GM19239 (cell line): Measurements from ENCODE around the gene ARMS2.

Experiments
- DNase-seq: peaks from one replicate; pipeline ENCODE4 v3.0.0; 2011; ENCODE audit warnings: low spot score; ENCODE audit not compliant: insufficient read length
- FAIRE-seq: peaks from 2 replicates; lab custom pipeline; 2011; peaks lifted over from hg19 to GRCh38; lab: Jason Lieb, UNC

ARMS2 gene

GRCh38 chr10:122468926-122469781 lies 14.7 kb downstream of the ARMS2 start:
- DNase-seq (no peak), FAIRE-seq (no peak)

- FAIRE-seq, result no peak
- DNase-seq, result no peak
Measured at GRCh38 chr10:122469848-122470247, 15.4 kb downstream of the ARMS2 start.

- no peak for FAIRE-seq
- DNase-seq, result no peak
Measured at GRCh38 chr10:122471531-122472177, 17.2 kb downstream of the ARMS2 start.

- no peak for DNase-seq
- no peak for FAIRE-seq
Measured at GRCh38 chr10:122473116-122473515, 18.7 kb downstream of the ARMS2 start.

- DNase-seq (no peak), FAIRE-seq (no peak)
Measured at GRCh38 chr10:122474131-122474818, 19.8 kb downstream of the ARMS2 start.

- DNase-seq (no peak), FAIRE-seq (no peak)
Measured at GRCh38 chr10:122475100-122475499, 20.6 kb downstream of the ARMS2 start.

- no peak for DNase-seq
Measured at GRCh38 chr10:122475591-122476332, 21.3 kb downstream of the ARMS2 start.

GRCh38 chr10:122476333-122476695 lies 21.9 kb downstream of the ARMS2 start:
- no peak for FAIRE-seq
- DNase-seq, result no peak

More at GRCh38 chr10:122475591-122476332, 21.3 kb downstream of the ARMS2 start:
- FAIRE-seq, result no peak

GRCh38 chr10:122477436-122477835 lies 23.0 kb downstream of the ARMS2 start:
- DNase-seq (no peak), FAIRE-seq (no peak)

- FAIRE-seq, result no peak
- DNase-seq, result no peak
Measured at GRCh38 chr10:122478971-122479370, 24.5 kb downstream of the ARMS2 start.

GRCh38 chr10:122480146-122480833 lies 25.8 kb downstream of the ARMS2 start:
- FAIRE-seq, result no peak

GRCh38 chr10:122481296-122482056 lies 27.0 kb downstream of the ARMS2 start:
- FAIRE-seq (no peak), DNase-seq (no peak)

More at GRCh38 chr10:122480146-122480833, 25.8 kb downstream of the ARMS2 start:
- DNase-seq, result no peak

- FAIRE-seq, result no peak
Measured at GRCh38 chr10:122484276-122485060, 30.0 kb downstream of the ARMS2 start.

GRCh38 chr10:122485670-122486069 lies 31.2 kb downstream of the ARMS2 start:
- DNase-seq, result no peak

More at GRCh38 chr10:122484276-122485060, 30.0 kb downstream of the ARMS2 start:
- DNase-seq, result no peak

GRCh38 chr10:122486406-122487080 lies 32.1 kb downstream of the ARMS2 start:
- DNase-seq (no peak), FAIRE-seq (no peak)

More at GRCh38 chr10:122485670-122486069, 31.2 kb downstream of the ARMS2 start:
- no peak for FAIRE-seq

GRCh38 chr10:122487174-122487765 lies 32.8 kb downstream of the ARMS2 start:
- FAIRE-seq (no peak), DNase-seq (no peak)

GRCh38 chr10:122490268-122490667 lies 35.8 kb downstream of the ARMS2 start:
- no peak for FAIRE-seq
- DNase-seq, result no peak
